PFSK-1 (cell line): ENCODE measurements around the gene PAFAH2.

Source experiments
- FOXP2 ChIP-seq: optimal IDR thresholded peaks from 2 replicates; pipeline ENCODE3; 2011; ENCODE audit warnings: borderline replicate concordance, control low read depth, inconsistent platforms; ENCODE audit not compliant: insufficient read depth; ENCODE audit errors: extremely low read length, extremely low read depth
- POLR2AphosphoS5 ChIP-seq: IDR thresholded peaks from 2 replicates; pipeline ENCODE4 v1.6.1; 2012; ENCODE audit warnings: low read depth, mild to moderate bottlenecking, control low read depth, low read length, moderate library complexity
- SIN3A ChIP-seq: IDR thresholded peaks from 2 replicates; pipeline ENCODE4 v1.6.1; 2012; ENCODE audit warnings: mild to moderate bottlenecking, low read length, moderate library complexity, borderline replicate concordance; ENCODE audit not compliant: insufficient read depth
- TAF1 ChIP-seq: IDR thresholded peaks from 2 replicates; pipeline ENCODE4 v1.6.1; 2012; ENCODE audit warnings: low read length, control low read depth, borderline replicate concordance; ENCODE audit not compliant: insufficient read depth
- TF ChIP-seq, protein P1 (sequence below), 2 experiments: IDR thresholded peaks; 2 replicates each; pipeline versions ENCODE4 v1.6.1 to v1.8.0; 2011 to 2012; ENCODE audit warnings: low read depth in 2 of 2, low read length in 2 of 2, control low read depth in 1 of 2, inconsistent platforms in 1 of 2, mild to moderate bottlenecking in 1 of 2, moderate library complexity in 1 of 2; ENCODE audit not compliant: insufficient read depth in 1 of 2

DNA sequence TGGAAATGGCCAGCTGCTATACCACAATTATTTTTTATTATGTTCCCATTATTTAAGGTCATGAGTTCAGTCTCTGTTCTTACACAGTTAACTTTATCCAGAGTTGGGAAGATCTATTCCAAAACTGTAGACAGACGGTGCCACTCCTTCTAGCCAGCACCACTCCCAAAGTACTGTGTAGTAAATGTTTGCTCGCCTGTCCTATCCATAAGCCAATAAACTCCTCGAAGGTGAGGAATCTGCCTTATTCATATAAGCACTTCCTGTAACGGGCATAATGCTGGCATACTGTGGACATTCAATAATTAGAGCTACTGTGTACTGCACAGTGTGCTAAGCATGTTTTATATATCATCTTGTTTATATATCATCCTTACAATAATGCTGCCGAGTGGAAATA lies 65.5 kb downstream of the PAFAH2 start:
- TF ChIP-seq TAF1 (no peak), POLR2AphosphoS5 (no peak), SIN3A (no peak), FOXP2 (no peak)
- TF ChIP-seq, protein P1, sequence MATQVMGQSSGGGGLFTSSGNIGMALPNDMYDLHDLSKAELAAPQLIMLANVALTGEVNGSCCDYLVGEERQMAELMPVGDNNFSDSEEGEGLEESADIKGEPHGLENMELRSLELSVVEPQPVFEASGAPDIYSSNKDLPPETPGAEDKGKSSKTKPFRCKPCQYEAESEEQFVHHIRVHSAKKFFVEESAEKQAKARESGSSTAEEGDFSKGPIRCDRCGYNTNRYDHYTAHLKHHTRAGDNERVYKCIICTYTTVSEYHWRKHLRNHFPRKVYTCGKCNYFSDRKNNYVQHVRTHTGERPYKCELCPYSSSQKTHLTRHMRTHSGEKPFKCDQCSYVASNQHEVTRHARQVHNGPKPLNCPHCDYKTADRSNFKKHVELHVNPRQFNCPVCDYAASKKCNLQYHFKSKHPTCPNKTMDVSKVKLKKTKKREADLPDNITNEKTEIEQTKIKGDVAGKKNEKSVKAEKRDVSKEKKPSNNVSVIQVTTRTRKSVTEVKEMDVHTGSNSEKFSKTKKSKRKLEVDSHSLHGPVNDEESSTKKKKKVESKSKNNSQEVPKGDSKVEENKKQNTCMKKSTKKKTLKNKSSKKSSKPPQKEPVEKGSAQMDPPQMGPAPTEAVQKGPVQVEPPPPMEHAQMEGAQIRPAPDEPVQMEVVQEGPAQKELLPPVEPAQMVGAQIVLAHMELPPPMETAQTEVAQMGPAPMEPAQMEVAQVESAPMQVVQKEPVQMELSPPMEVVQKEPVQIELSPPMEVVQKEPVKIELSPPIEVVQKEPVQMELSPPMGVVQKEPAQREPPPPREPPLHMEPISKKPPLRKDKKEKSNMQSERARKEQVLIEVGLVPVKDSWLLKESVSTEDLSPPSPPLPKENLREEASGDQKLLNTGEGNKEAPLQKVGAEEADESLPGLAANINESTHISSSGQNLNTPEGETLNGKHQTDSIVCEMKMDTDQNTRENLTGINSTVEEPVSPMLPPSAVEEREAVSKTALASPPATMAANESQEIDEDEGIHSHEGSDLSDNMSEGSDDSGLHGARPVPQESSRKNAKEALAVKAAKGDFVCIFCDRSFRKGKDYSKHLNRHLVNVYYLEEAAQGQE (IDR thresholded peaks at IDR 0.05; ENCODE audit: insufficient read depth in 1 of 2, low read depth in 2 of 2, low read length in 2 of 2): no peak
